ENCODE measurements around the gene DCC.

The DCC gene

GRCh38 chr18:53131001-53131400 is 791.0 kb downstream of the DCC start:
- DNase-seq: no peak

GRCh38 chr18:53134711-53135110 is 794.7 kb downstream of the DCC start:
- no peak for DNase-seq

GRCh38 chr18:53135654-53136053 is 795.7 kb downstream of the DCC start:
- DNase-seq: no peak

GRCh38 chr18:53139746-53140500 is 799.9 kb downstream of the DCC start:
- no peak for DNase-seq

- no peak for DNase-seq
Observed at GRCh38 chr18:53142005-53142404, 802.0 kb downstream of the DCC start.

- DNase-seq: no peak
Observed at GRCh38 chr18:53147472-53147871, 807.5 kb downstream of the DCC start.

GRCh38 chr18:53148123-53148522 is 808.1 kb downstream of the DCC start:
- DNase-seq: no peak

GRCh38 chr18:53152476-53152875 is 812.5 kb downstream of the DCC start:
- no peak for DNase-seq

GRCh38 chr18:53153281-53153680 is 813.3 kb downstream of the DCC start:
- no peak for DNase-seq

- DNase-seq: no peak
Observed at GRCh38 chr18:53153800-53154199, 813.8 kb downstream of the DCC start.

GRCh38 chr18:53165770-53166169 is 825.8 kb downstream of the DCC start:
- DNase-seq: no peak

- no peak for DNase-seq
Observed at GRCh38 chr18:53169346-53169745, 829.3 kb downstream of the DCC start.

GRCh38 chr18:53191634-53192033 is 851.6 kb downstream of the DCC start:
- no peak for DNase-seq

- no peak for DNase-seq
Observed at GRCh38 chr18:53193870-53194269, 853.9 kb downstream of the DCC start.

GRCh38 chr18:53219853-53220252 is 879.9 kb downstream of the DCC start:
- DNase-seq: no peak

GRCh38 chr18:53224128-53224778 is 884.3 kb downstream of the DCC start:
- DNase-seq: no peak

GRCh38 chr18:53225567-53226325 is 885.7 kb downstream of the DCC start:
- DNase-seq: no peak

GRCh38 chr18:53234610-53235009 is 894.6 kb downstream of the DCC start:
- DNase-seq: no peak

GRCh38 chr18:53241161-53241560 is 901.2 kb downstream of the DCC start:
- no peak for DNase-seq

- no peak for DNase-seq
Observed at GRCh38 chr18:53253789-53254188, 913.8 kb downstream of the DCC start.

GRCh38 chr18:53254265-53254664 is 914.3 kb downstream of the DCC start:
- DNase-seq: no peak

GRCh38 chr18:53261241-53261640 is 921.2 kb downstream of the DCC start:
- no peak for DNase-seq

- DNase-seq: no peak
Observed at GRCh38 chr18:53266850-53267249, 926.9 kb downstream of the DCC start.

GRCh38 chr18:53268455-53268854 is 928.5 kb downstream of the DCC start:
- DNase-seq: no peak
